ENCODE results near the gene ICAM2. TPM values are rescaled to one million over a fixed set of nuclear protein-coding genes. Genes with fewer than 3 reads are reported as not detected.

Gene ICAM2
- total RNA-seq, 1 experiment from 2014 or later = 0.17 TPM

DNA sequence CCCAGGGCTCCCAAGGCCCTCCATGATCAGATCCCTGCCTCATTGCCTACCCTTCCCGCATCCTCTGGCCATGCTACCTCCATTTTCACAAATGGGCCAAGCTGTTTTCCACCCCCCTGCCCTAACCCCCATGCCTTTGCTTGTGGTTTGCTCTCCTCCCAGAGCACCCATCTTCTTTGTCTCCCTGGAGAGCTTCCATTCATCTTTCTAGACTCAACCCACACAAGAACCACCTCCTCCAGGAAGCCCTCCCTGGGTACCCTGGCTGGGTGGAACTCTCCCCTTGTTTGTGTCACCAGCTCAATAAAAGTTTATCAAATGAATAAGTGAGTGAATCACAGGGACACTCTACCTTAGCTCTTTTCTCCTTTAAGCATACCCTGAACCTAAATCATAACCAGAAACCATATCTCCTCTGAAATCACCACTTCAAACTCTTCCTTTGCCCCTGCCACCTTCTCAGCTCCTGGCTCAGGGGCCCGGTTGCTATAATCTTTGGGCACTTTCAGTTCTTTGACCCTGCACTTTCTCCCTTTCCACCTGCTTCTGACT is 44.8 kb downstream of the ICAM2 start:
- no peak for DNase-seq (ENCODE audit: low spot score)

DNA sequence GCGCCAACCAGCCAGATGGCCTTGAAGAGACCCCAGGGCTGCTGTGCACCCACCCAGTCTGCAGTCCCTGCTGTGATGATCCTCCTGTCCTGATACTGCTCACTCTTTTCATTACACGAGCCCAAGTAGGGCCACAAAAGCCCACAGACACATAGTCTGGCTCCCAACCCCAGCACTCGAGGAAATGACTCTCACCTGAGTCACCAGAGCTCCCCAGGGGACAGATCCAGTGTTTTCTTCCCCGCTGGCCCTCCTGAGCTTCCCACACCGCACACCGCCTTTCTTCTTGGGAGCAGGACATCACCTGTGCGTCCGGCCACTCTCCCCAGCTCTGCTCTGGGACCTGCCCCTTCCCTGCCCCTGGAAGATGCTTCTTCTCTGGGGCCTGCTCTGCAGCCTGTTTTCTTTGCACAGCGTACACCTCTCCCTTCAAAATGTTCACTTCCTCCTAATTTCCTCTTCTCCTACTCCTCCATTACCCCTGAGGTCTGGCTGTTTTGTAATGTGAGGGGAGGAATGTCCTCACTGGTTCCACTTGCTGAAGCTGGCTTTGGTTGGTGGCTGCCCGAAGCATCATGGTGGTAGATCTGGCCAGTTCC is 45.7 kb downstream of the ICAM2 start:
- peak; percentile 88 for DNase-seq (ENCODE audit: low spot score)

DNA sequence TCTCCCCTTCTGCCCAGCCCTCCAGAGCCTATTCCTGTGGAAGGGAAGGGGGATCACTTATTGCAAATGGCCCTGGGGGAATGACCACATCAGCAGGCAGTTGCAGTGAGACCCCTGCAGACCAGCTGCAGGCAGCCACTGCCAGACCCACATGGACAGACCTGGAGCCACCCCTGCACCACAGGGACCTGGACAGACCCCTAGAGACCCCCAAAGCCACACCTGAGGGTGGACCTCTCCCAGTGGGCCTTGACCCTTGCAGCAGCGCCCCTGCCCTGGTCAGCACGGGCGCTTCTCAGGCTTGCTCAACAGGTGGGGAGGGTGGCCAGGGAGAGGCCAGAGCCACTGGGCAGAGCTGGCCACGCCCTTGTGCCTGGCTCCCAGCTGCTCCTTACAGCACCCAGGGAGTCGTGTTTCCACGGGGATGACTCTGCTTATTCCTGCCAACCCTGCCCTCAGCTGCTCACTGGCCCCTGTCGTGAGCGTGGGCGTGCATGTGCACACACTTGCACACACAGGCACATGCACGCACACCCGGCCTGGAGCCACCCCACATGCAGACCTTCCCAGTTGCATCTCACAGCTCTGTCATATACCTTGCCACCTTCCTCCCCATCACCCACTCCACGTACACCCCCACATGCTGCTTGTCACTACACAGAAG is 46.4 kb downstream of the ICAM2 start:
- peak; percentile 69 for DNase-seq (ENCODE audit: low spot score)

GRCh38 chr17:63973247-63973646 is 47.2 kb downstream of the ICAM2 start:
- no peak for DNase-seq (ENCODE audit: low spot score)

DNA sequence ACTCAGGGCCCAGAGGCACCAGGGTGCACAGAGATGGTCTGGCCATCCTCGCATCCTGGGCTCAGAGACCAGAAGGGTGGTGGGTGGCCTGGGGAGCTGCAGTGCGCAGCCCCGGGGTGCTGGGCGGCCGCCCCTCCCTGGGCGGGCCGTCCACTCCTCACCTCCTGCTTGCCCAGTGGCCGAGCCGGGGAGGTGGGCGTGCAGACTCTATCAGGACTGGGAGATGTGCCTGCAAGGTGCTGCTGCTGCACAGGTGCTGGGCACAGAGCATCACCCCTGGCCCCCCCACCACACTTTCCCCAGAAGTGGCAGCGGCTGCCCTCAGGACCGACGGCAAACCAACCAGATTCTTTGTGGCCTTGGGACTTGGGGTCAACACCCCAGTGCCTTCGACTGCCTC is 47.6 kb downstream of the ICAM2 start, which contains the start of gene SCN4A:
Gene SCN4A, minus strand, starts transcription at position 123 of the 400 bp plus-strand sequence. Its CDS starts 77 bp downstream, at position 46.
- no peak for DNase-seq (ENCODE audit: low spot score)

DNA sequence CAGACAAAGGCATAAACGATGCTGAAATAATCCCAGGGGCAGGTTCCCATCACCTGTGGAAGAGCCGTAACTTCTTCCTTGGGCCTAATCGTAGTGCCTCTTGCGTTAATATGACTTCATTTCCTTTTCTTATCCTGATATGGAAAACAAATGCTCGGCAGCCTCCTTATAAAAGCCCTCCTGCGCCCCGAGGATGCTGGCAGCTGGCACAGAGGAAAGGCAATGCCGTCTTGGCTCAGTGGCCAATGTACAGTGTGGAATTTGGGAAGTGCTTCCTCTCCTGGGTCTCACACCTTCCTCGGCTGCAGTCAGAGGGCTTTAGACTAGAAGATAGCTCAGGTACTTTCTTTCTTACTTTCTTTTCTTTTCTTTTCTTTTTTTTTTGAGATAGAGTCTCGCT is 51.2 kb downstream of the ICAM2 start:
- DNase-seq (ENCODE audit: low spot score) = no peak

DNA sequence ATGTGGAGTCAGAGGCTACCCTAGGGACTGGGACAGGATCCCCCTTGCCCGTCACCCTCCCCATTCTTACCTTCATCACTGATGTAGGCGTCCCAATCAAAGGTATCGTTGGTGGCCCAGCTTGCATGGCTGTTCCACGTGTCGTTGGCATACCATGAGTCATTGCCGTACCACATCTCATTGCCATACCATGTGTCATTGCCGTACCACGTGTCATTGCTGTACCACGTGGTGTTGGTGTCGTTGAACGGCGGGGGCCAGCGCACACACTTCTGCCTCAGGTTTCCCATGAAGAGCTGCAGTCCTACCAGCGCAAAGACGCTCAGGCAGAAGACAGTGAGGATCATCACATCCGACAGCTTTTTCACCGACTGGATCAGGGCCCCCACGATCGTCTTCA is 52.5 kb downstream of the ICAM2 start:
- DNase-seq (ENCODE audit: low spot score) = no peak

DNA sequence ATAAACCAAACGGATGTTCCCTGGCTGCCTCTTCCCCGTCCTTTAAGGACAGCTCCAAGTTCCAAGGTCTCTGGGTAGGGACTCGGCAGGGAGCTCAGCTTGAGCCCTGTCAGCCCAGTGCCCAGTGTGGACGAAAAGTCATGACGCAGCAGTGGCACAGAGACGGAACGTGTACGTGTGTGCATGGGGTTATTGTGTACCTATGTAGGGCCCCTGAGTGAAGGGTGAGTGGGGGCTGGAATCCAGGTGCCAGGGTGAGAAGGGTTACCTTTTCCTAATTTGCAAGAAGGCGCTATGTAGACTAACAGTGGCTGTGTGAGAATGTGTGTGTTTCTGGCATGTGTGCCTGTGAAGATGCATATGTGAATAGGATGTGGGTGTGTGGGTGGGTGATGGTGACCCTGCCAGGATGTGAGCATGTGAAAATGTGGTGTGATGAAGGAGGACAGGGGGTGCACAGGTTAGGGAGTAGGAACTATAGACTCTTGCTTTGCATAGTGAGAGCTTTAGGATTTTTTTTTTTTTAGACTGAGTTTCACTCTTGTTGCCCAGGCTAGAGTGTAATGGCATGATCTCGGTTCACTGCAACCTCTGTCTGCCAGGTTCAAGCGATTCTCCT is 53.7 kb downstream of the ICAM2 start:
- DNase-seq (ENCODE audit: low spot score) = no peak

DNA sequence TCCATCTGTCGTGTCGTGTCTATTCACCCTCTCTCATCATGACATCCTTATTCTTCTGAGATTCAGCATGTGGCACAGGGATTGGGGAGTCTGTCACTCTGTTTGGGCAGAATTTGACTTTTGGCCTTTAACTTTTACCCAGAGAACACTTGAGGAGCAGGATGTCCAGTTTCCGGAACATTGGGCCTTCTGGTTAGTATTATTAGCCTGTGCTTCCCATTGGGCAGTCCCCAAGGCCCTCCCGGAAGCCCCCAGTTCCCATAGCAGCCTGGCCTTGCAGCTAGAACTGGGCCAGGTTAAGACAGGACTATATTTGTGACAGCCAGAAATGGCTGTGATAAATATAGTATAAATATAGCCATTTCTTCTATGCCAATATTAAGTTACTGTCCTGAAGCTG is 57.3 kb downstream of the ICAM2 start:
- no peak for DNase-seq (ENCODE audit: low spot score)

DNA sequence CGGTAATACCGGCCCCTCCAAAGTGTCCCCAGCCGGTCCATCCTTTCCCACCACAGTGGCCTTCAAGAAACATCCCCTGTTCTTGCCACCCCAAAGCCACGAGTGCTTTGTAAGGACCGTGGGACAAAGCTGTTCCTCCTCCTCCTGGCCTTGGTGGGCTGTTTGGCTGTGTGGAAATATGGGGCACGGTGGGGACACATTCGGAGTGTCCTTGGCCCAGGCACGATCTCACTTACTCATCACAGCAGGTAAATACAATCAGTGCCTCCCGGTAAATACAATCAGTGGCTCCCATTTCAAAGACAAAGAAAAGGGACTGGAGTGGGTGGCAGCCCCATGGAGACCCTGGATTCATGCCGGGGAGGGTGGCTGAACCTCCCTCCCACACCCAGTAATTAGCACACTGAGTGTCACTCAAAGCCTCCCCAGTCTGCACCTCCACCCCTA is 58.1 kb downstream of the ICAM2 start:
- DNase-seq (ENCODE audit: low spot score) = no peak

GRCh38 chr17:63961355-63962212 is 58.8 kb downstream of the ICAM2 start:
- DNase-seq (ENCODE audit: low spot score) = peak; percentile 39

GRCh38 chr17:63960430-63960829 is 60.0 kb downstream of the ICAM2 start:
- no peak for DNase-seq (ENCODE audit: low spot score)

DNA sequence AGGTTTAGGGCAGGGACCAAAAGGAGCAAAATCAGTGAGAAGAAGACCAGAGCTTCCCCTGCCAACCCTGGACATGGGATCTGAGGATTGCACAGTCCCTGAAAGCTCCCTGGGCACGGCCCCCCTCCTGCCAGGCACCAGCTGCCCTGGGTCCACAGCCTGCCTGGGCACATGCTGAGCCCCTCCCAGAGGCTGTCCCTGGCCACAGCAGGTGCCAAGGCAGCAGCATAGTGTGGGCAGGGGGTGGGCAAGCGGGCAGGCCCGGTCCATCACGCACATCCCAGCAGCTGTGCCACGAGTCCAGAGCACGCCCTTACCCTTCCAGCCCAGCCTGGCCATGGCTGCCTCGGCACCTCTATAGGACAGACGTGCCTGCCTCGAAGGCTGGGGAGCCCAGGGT is 60.4 kb downstream of the ICAM2 start:
- DNase-seq (ENCODE audit: low spot score) = no peak

DNA sequence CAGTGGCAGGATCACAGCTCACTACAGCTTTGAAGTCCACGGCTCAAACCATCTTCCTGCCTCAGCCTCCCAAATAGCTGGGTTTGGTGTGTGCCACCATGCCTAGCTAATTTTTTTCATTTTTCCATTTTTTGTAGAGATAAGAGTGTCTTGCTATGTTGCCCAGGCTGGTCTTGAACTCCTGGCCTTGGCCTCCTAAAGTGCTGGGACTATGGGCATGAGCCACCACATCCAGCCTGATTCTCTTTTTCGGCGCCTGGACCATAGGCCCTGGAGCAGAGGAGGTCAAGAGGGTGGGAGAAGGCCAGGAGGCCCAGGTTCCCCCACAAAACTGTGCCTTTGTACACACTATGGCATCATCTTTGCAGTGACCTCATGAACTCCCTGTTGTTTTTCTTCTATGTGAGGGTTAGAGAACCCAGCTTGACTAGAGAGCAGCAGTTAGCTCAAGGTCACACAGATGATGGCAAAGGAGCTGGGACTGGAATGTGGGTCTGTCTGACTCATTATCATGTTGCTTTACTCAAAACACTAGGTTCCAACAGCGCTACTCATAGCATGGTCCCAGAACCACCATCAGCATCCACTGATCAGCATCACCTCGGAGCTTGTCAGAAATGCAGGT is 64.0 kb downstream of the ICAM2 start:
- DNase-seq (ENCODE audit: low spot score) = peak; percentile 56

DNA sequence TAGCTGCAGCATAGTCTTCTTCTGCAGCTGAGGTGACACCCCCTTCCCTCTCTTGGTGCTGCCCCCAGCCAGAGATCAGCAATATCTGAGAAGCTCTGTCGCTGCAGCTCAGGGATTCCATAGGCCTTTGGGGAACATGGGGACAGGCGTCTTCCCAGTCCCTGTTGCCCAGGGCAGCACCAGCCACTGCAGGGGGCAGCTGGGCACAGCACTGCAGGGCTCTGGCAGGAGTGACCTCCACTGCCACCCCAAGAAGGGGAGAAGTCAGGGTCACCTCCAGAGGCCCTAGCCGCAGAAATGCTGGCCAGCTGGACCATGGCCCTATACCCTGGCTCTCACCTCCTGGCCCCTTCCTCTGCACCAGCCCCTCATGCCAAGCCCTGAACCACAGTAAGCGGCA is 64.6 kb downstream of the ICAM2 start:
- no peak for DNase-seq (ENCODE audit: low spot score)

DNA sequence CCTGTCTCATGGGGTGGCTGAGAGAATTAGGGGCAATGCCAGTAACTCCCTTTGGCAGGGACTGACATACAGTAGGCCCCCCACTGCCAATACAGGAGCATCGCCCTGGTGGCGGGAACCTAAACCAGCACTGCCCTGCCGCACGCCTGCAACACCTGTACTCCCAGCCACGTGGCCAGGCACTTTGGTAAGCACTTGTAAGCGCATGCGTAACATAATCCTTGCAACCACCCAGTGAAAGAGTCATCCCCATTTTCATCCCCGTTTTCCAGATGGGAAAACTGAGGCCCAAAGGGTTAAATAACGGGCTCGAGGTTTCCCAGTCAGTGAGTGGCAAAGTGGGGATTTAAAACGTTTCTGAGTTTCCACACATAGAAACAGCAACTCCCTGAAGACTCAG is 65.2 kb downstream of the ICAM2 start:
- DNase-seq (ENCODE audit: low spot score) = no peak

DNA sequence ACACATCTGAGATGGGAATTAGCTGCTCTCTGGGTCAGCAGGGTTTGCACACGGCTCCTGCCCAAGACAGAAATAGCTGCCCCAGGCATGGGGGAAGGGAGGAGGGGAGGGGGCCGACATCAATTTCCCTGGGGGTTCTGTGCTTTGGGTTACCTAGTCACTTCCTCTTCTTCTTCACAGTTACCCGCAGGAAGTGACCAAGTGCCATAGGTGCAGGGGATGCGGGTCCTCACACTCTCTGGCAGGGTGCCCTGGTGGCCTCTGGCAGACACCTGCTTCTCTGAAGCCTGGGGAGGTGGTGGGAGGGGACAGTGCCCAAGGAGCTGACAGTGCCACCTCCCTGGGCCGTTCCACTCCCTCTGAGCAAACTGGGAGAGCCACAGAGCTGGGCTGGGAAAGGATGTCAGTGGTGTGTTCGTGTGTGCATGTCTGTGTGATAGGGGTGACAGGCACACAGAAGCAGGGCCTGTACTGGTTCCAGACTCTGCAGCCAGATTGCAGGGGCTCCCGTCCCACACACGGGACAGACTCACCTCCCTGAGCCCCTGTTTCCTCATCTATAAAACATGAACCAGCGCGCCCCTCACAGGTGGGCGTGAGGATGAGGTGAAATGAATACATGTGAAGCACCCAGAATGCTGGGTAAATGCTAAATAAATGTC is 65.9 kb downstream of the ICAM2 start:
- no peak for DNase-seq (ENCODE audit: low spot score)
